Measurements from ENCODE around the gene NKPD1.

GRCh38 chr19:45138303-45138751, 22.5 kb downstream of the NKPD1 start:
- TF ChIP-seq CTCF (IDR thresholded peaks at IDR 0.05; ENCODE audit: insufficient read depth, low read depth, low read length) (no peak), EZH2 (IDR thresholded peaks at IDR 0.05; ENCODE audit: insufficient read depth, low read length) (no peak)

Measured in astrocyte (in vitro differentiated cells and primary cell).